ENCODE results near the gene RASEF.

DNA sequence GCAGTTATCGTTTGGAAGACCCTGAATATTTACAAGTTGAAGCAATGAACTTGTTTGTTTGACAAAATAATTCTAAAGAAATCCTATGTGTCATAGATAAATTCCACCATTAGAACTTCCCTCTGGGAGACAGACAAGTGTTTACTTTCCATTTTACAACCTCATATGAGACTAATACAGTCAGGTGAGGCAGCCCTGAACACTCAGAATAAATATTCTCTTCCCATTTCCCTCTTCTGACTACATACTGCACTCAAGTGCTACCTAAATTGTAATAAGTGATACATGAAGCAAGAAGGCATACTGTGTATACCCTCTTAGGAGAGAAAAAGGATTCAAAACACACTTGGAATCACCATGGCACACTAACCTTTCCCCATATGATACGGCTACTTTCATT, 6.8 kb downstream of the RASEF start:
- TF ChIP-seq, protein P1, sequence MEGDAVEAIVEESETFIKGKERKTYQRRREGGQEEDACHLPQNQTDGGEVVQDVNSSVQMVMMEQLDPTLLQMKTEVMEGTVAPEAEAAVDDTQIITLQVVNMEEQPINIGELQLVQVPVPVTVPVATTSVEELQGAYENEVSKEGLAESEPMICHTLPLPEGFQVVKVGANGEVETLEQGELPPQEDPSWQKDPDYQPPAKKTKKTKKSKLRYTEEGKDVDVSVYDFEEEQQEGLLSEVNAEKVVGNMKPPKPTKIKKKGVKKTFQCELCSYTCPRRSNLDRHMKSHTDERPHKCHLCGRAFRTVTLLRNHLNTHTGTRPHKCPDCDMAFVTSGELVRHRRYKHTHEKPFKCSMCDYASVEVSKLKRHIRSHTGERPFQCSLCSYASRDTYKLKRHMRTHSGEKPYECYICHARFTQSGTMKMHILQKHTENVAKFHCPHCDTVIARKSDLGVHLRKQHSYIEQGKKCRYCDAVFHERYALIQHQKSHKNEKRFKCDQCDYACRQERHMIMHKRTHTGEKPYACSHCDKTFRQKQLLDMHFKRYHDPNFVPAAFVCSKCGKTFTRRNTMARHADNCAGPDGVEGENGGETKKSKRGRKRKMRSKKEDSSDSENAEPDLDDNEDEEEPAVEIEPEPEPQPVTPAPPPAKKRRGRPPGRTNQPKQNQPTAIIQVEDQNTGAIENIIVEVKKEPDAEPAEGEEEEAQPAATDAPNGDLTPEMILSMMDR (IDR thresholded peaks at IDR 0.05) = no peak
- no peak for TF ChIP-seq POLR2A (IDR thresholded peaks at IDR 0.05)
- no peak for TF ChIP-seq EP300 (IDR thresholded peaks at IDR 0.05)
